ENCODE results near the gene CCDC17.

The CCDC17 gene

DNA sequence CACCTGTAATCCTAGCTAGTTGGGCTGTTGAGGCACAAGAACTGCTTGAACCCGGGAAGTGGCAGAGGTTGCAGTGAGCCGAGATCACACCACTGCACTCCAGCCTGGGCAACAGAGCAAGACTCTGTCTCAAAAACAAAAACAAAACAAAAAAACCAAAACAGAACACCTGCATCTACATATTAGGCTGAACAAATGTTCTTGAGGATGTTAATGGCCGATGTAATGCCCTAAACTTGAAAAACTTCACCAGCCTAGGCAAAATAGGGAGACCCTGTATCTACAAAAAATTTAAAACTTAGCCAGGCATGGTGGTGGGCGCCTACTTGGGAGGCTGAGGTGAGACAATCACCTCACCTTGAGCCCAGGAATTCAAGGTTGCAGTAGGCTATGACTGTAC is 44.7 kb upstream of the CCDC17 start:
- Histone ChIP-seq H3K4me3 (ENCODE audit: low read depth in 1 of 2, low read length in 2 of 2) (no peak overlapping the region), H3K27ac (ENCODE audit: low read length) (no peak overlapping the region), H4K20me1 (ENCODE audit: insufficient read depth, low read length) (peaks cover 70% of the 10 kb centered on the region), H3K9me3 (ENCODE audit: insufficient read depth, low read length, severe bottlenecking) (no peaks in the 10 kb centered on the region), H3K79me2 (ENCODE audit: insufficient read depth, low read length) (peaks cover 100% of the 10 kb centered on the region), H3K4me2 (ENCODE audit: insufficient read depth, low read length) (no peak overlapping the region), H3K36me3 (ENCODE audit: insufficient read depth, low read length) (peaks cover 17% of the 10 kb centered on the region), H3K9ac (ENCODE audit: low read depth, low read length) (no peak overlapping the region), H3K4me1 (ENCODE audit: insufficient read depth, low read length) (no peaks in the 10 kb centered on the region), H3K27me3 (ENCODE audit: insufficient read depth, low read length, poor library complexity) (no peaks in the 10 kb centered on the region), H2AFZ (ENCODE audit: low read depth, low read length) (no peak overlapping the region)
- ATAC-seq (ENCODE audit: insufficient read depth, low read depth) (no peak), DNase-seq (no peak)
- no peak for TF ChIP-seq EZH2 (IDR thresholded peaks at IDR 0.05; ENCODE audit: borderline replicate concordance, low read depth, low read length, severe bottlenecking)
- TF ChIP-seq, protein P1, sequence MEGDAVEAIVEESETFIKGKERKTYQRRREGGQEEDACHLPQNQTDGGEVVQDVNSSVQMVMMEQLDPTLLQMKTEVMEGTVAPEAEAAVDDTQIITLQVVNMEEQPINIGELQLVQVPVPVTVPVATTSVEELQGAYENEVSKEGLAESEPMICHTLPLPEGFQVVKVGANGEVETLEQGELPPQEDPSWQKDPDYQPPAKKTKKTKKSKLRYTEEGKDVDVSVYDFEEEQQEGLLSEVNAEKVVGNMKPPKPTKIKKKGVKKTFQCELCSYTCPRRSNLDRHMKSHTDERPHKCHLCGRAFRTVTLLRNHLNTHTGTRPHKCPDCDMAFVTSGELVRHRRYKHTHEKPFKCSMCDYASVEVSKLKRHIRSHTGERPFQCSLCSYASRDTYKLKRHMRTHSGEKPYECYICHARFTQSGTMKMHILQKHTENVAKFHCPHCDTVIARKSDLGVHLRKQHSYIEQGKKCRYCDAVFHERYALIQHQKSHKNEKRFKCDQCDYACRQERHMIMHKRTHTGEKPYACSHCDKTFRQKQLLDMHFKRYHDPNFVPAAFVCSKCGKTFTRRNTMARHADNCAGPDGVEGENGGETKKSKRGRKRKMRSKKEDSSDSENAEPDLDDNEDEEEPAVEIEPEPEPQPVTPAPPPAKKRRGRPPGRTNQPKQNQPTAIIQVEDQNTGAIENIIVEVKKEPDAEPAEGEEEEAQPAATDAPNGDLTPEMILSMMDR (IDR thresholded peaks at IDR 0.05; ENCODE audit: borderline replicate concordance, extremely low read depth, low read length, poor library complexity, severe bottlenecking), result no peak

DNA sequence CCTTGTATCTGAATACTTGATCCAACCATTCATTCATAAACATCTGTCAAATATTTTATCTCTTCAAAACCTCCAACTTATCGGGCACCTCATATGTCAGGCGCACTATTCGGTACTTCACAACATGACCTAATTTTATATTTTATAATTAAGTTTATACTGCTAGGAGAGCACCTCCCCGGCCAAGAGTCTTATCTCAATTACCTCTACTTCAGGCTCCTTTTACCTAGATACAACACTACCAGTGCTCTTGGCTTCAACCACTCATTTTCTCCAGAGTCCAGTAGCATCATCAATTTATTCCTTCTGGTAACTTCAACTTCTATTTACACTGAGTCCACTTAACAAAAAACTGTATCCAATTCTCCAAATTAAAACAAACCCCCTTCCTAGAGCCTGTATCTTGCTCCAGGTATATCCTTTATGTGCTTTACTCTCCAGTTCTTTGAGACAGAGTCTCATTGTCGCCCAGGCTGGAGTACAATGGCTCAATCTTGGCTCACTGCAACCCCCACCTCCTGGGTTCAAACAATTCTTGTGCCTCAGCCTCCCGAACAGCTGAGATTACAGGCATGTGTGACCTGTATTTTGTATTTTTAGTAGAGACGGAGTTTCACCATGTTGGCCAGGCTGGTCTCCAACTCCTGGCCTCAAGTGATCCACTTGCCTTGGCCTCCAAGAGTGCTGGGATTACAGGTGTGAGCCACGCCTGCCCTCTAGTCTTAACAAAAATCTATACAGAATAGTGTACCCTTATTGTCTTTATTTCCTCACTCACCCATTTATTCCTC is 43.7 kb upstream of the CCDC17 start:
- TF ChIP-seq EZH2 (IDR thresholded peaks at IDR 0.05; ENCODE audit: borderline replicate concordance, low read depth, low read length, severe bottlenecking), result no peak
- TF ChIP-seq, protein P1 (IDR thresholded peaks at IDR 0.05; ENCODE audit: borderline replicate concordance, extremely low read depth, low read length, poor library complexity, severe bottlenecking), result no peak
- DNase-seq (no peak), ATAC-seq (ENCODE audit: insufficient read depth, low read depth) (no peak)
- H3K79me2 ChIP-seq (ENCODE audit: insufficient read depth, low read length), result peaks cover 100% of the 10 kb centered on the region
- peaks cover 69% of the 10 kb centered on the region for H4K20me1 ChIP-seq (ENCODE audit: insufficient read depth, low read length)
- no peaks in the 10 kb centered on the region for H3K9me3 ChIP-seq (ENCODE audit: insufficient read depth, low read length, severe bottlenecking)
- no peaks in the 10 kb centered on the region for H3K27me3 ChIP-seq (ENCODE audit: insufficient read depth, low read length, poor library complexity)
- no peak overlapping the region for H2AFZ ChIP-seq (ENCODE audit: low read depth, low read length)
- peaks cover 12% of the 10 kb centered on the region for H3K36me3 ChIP-seq (ENCODE audit: insufficient read depth, low read length)
- H3K4me3 ChIP-seq (ENCODE audit: low read depth in 1 of 2, low read length in 2 of 2), result no peak overlapping the region
- no peak overlapping the region for H3K9ac ChIP-seq (ENCODE audit: low read depth, low read length)
- H3K4me2 ChIP-seq (ENCODE audit: insufficient read depth, low read length), result no peak overlapping the region
- no peak overlapping the region for H3K27ac ChIP-seq (ENCODE audit: low read length)
- H3K4me1 ChIP-seq (ENCODE audit: insufficient read depth, low read length), result no peaks in the 10 kb centered on the region

DNA sequence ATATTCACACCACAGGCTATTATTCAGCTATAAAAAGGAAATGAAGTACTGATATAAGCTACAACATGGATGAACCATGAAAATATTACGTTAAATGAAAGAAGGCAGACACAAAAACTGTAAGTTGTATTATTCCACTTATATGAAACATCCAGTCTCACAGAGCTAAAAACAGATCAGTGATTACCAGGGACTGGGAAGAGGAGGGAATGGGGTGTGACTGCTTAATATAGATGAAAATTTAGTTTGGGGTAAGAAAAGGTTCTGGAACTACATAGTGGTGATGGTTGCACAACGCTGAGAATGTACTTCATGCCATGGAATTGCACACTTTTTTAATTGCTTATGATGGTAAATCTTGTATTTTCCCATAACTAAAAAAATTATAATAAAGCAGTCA is 43.0 kb upstream of the CCDC17 start:
- Histone ChIP-seq H3K27me3 (ENCODE audit: insufficient read depth, low read length, poor library complexity) (no peaks in the 10 kb centered on the region), H2AFZ (ENCODE audit: low read depth, low read length) (no peak overlapping the region), H3K36me3 (ENCODE audit: insufficient read depth, low read length) (peaks cover 15% of the 10 kb centered on the region), H3K27ac (ENCODE audit: low read length) (no peak overlapping the region), H3K9ac (ENCODE audit: low read depth, low read length) (no peak overlapping the region), H3K79me2 (ENCODE audit: insufficient read depth, low read length) (peaks cover 100% of the 10 kb centered on the region), H3K4me3 (ENCODE audit: low read depth in 1 of 2, low read length in 2 of 2) (no peak overlapping the region), H4K20me1 (ENCODE audit: insufficient read depth, low read length) (peaks cover 73% of the 10 kb centered on the region), H3K4me2 (ENCODE audit: insufficient read depth, low read length) (no peak overlapping the region), H3K9me3 (ENCODE audit: insufficient read depth, low read length, severe bottlenecking) (no peaks in the 10 kb centered on the region), H3K4me1 (ENCODE audit: insufficient read depth, low read length) (no peaks in the 10 kb centered on the region)
- no peak for TF ChIP-seq EZH2 (IDR thresholded peaks at IDR 0.05; ENCODE audit: borderline replicate concordance, low read depth, low read length, severe bottlenecking)
- TF ChIP-seq, protein P1 (IDR thresholded peaks at IDR 0.05; ENCODE audit: borderline replicate concordance, extremely low read depth, low read length, poor library complexity, severe bottlenecking), result no peak
- ATAC-seq (ENCODE audit: insufficient read depth, low read depth) (no peak), DNase-seq (no peak)

Data from DND-41 (cell line).